ENCODE data around the gene CSPG5.
A peak's percentile ranks its signal among the peaks of the same experiment; 100 is the strongest.

Gene CSPG5

DNA sequence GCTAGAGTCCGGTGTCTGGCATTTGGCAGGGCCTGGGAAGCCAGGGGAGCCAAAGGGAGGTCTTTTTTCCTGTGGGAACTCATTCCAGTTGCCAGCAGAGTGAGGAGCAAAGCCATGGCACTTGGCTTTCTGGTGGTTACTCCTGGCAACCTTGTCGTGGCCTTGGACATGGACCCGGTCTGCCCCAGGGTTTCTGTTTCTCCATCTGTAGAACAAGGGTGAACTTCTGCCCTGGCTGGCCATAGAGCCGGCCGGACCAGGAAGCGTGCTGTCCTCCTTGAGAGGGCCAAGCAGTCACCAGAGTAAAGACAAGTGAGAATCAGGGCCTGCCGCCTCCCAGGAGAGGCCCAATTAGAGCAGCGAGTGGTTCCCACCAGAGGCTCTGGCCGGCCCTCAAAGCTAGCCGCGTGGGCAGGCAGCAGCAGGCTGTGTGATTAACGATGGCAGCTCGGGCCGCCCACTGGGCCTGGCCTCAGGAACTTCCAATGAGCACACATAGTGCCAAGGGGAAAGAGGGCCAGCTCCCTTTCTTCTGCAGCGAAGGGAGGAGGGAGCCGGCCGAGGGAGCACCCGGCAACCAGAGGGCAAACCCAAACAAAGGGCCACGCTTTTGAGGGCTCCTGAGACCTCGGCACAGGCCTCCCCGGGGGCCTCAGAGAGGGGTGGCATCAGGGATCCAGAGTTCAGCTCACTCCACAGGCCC is 36.0 kb downstream of the CSPG5 start:
- DNase-seq = peak; percentile 66
- Mint-ChIP-seq H3K9me3 (peaks cover 4% of the 10 kb centered on the region), H3K4me1 (peaks cover 22% of the 10 kb centered on the region), H3K27me3 (ENCODE audit: low read depth, poor library complexity) (peaks cover 18% of the 10 kb centered on the region), H3K27ac (no peak overlapping the region), H3K36me3 (ENCODE audit: low read depth) (no peaks in the 10 kb centered on the region), H3K4me3 (no peak overlapping the region)
- TF ChIP-seq CTCF (IDR thresholded peaks at IDR 0.05) = no peak

DNA sequence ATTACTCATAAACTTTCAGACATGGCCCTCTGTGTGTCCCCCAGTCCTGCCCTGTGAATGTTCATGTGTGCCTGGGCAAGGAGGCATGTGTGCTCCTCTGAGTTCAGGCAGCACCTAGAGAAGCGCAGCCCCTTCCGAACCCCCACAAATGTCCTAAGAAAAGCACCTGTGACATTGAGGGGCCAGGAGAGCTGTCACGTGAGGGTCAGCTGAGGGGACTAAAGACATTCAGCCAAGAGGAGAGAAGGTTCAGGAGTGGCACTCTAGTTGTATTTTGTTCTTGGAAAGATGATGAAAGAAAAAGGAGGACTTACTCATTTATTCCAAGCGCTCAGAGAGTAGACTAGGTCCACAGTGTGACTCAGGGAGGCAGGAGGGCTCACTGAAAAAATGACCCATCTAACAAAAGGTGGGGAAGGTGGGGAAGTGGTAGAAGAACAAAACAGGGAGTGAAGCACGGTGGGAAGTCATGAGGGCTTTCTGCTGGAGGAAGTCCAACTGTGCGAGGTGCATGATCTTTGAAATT is 37.0 kb downstream of the CSPG5 start:
- Mint-ChIP-seq H3K27ac (peak overlapping the region; percentile 11), H3K4me1 (peaks cover 28% of the 10 kb centered on the region), H3K4me3 (no peak overlapping the region), H3K36me3 (ENCODE audit: low read depth) (no peaks in the 10 kb centered on the region), H3K27me3 (ENCODE audit: low read depth, poor library complexity) (peaks cover 13% of the 10 kb centered on the region), H3K9me3 (peaks cover 7% of the 10 kb centered on the region)
- no peak for TF ChIP-seq CTCF (IDR thresholded peaks at IDR 0.05)
- DNase-seq = no peak

- Mint-ChIP-seq H3K9me3 (peaks cover 7% of the 10 kb centered on the region), H3K27me3 (ENCODE audit: low read depth, poor library complexity) (peaks cover 9% of the 10 kb centered on the region), H3K4me1 (peaks cover 28% of the 10 kb centered on the region), H3K4me3 (no peak overlapping the region), H3K36me3 (ENCODE audit: low read depth) (no peaks in the 10 kb centered on the region), H3K27ac (no peak overlapping the region)
- no peak for DNase-seq
- no peak for TF ChIP-seq CTCF (IDR thresholded peaks at IDR 0.05)
Observed at GRCh38 chr3:47540281-47540680, 38.4 kb downstream of the CSPG5 start.

DNA sequence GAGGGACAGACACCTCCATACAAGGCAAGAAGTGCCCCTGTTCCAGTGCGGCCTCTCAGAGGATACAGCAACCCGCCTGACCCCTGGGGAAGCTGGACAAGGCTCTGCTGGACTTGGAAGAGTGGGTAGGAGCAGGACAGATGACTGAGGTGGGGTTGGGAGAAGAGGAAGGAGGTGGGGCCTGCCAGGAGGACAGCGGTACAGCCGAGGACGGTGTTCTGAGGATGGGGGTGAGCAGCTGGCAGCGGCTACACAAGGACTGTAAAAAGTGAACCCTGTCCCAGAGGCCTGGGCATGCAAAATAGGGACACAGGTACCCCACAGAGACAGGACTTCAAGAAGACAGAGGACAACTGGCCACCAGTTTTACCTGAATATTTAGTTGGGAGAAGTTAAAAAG is 41.7 kb downstream of the CSPG5 start:
- peak overlapping the region; percentile 65 for H3K27ac Mint-ChIP-seq
- H3K36me3 Mint-ChIP-seq (ENCODE audit: low read depth) = no peaks in the 10 kb centered on the region
- DNase-seq = no peak
- peaks cover 18% of the 10 kb centered on the region for H3K9me3 Mint-ChIP-seq
- no peak for TF ChIP-seq CTCF (IDR thresholded peaks at IDR 0.05)
- H3K4me1 Mint-ChIP-seq = peaks cover 13% of the 10 kb centered on the region
- H3K27me3 Mint-ChIP-seq (ENCODE audit: low read depth, poor library complexity) = peaks cover 13% of the 10 kb centered on the region
- H3K4me3 Mint-ChIP-seq = no peak overlapping the region

DNA sequence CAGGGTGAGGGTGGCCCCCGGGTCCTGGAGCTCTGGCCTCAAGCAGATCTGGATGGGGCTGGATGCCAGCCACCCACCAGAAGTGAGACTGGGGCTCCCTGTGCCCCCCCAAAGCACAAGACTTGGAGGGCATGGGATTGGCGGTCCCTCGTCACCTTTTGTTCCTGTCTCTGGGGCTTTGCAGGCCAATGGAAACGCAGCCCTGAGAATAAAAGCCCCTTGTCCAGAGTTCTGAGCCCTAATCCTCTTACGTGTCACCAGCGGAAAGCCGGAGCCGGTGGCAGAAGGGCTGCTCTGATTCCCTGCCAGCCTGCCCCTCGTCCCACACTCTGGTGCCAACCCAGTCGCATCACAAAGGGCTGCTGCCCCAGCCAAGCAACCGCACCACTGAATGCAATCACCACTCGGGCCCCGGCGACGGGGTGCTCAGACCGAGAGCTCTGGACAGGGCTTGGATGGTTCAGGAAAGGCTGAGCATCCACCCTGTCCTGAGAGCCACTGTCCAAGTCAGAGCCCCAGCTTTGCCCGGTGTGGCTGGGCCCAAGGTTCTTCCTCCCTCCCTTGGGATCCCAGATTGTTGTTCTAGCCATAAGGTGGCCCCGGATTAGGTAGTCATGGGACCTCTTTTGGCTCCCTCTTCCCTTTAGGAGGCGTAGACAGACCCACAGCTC is 42.3 kb downstream of the CSPG5 start:
- H3K4me3 Mint-ChIP-seq = no peak overlapping the region
- peaks cover 7% of the 10 kb centered on the region for H3K27me3 Mint-ChIP-seq (ENCODE audit: low read depth, poor library complexity)
- H3K9me3 Mint-ChIP-seq = peaks cover 18% of the 10 kb centered on the region
- H3K27ac Mint-ChIP-seq = peak overlapping the region; percentile 65
- TF ChIP-seq CTCF (IDR thresholded peaks at IDR 0.05) = no peak
- H3K4me1 Mint-ChIP-seq = peaks cover 7% of the 10 kb centered on the region
- no peak for DNase-seq
- no peaks in the 10 kb centered on the region for H3K36me3 Mint-ChIP-seq (ENCODE audit: low read depth)
